Brain microvascular endothelial cell (primary cell): ENCODE data around the gene LRBA.

Source experiments
- DNase-seq: peaks from one replicate; pipeline ENCODE4 v3.0.0-alpha.2; 2020
- H3K27ac ChIP-seq: fragments of 250-450 bp; sonication (Bioruptor Pico); 2 replicates; pipeline ENCODE4 v1.5.1; 2020; ENCODE audit warnings: mild to moderate bottlenecking, moderate library complexity
- H3K27me3 ChIP-seq: fragments of 250-450 bp; sonication (Bioruptor Pico); replicated peaks from 2 replicates; pipeline ENCODE4 v1.5.1; 2020; ENCODE audit warnings: mild to moderate bottlenecking
- H3K36me3 ChIP-seq: fragments of 250-450 bp; sonication (Bioruptor Pico); replicated peaks from 2 replicates; pipeline ENCODE4 v1.5.1; 2020; ENCODE audit warnings: mild to moderate bottlenecking
- H3K4me3 ChIP-seq: 2 replicates; pipeline ENCODE4 v1.5.1; 2011; ENCODE audit warnings: low read depth, mild to moderate bottlenecking, control low read depth, low read length, moderate library complexity
- in situ Hi-C: cut with HindIII; loops from 2 replicates; pipeline ENCODE4 v1.10.0; 2017; ENCODE audit warnings: low sequenced_read_pairs, low pct_ligation_motif_present
- TF ChIP-seq, protein P1 (sequence below): IDR thresholded peaks from 2 replicates; pipeline ENCODE4 v1.5.1; 2011; ENCODE audit warnings: low read depth, mild to moderate bottlenecking, moderate library complexity, low read length, control low read depth, inconsistent platforms; ENCODE audit errors: missing control alignments

The LRBA gene

DNA sequence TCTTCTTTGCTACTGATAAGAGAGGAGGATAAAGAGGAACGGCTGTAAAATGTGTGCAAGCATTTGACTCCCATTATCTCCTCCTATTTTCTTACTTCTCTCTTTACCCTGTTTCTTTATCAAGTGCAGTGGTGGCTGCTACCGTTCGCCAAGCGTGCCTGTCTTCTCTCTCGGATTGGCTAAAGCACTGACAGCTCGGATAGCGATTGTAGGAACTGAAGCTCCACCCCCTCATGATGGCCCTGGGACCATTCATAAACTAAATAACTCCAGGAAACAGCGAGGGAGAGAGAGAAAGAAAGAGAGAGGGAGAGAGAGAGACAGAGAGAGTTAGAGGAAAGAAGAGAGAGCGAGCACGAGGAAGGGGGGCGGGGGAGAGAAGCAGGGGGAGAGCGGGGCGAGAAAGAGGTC is 433.4 kb downstream of the LRBA start:
- peak overlapping the region; percentile 75 for H3K4me3 ChIP-seq
- no peaks in the 10 kb centered on the region for H3K36me3 ChIP-seq
- DNase-seq, result peak; percentile 82
- no peaks in the 10 kb centered on the region for H3K27me3 ChIP-seq
- H3K27ac ChIP-seq, result no peak overlapping the region
- TF ChIP-seq, protein P1, sequence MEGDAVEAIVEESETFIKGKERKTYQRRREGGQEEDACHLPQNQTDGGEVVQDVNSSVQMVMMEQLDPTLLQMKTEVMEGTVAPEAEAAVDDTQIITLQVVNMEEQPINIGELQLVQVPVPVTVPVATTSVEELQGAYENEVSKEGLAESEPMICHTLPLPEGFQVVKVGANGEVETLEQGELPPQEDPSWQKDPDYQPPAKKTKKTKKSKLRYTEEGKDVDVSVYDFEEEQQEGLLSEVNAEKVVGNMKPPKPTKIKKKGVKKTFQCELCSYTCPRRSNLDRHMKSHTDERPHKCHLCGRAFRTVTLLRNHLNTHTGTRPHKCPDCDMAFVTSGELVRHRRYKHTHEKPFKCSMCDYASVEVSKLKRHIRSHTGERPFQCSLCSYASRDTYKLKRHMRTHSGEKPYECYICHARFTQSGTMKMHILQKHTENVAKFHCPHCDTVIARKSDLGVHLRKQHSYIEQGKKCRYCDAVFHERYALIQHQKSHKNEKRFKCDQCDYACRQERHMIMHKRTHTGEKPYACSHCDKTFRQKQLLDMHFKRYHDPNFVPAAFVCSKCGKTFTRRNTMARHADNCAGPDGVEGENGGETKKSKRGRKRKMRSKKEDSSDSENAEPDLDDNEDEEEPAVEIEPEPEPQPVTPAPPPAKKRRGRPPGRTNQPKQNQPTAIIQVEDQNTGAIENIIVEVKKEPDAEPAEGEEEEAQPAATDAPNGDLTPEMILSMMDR, result no peak
- in situ Hi-C loops, result loop anchor here (25.0 kb wide), 1 partner anchor 269 kb away; no protein-coding TSS in a partner anchor

DNA sequence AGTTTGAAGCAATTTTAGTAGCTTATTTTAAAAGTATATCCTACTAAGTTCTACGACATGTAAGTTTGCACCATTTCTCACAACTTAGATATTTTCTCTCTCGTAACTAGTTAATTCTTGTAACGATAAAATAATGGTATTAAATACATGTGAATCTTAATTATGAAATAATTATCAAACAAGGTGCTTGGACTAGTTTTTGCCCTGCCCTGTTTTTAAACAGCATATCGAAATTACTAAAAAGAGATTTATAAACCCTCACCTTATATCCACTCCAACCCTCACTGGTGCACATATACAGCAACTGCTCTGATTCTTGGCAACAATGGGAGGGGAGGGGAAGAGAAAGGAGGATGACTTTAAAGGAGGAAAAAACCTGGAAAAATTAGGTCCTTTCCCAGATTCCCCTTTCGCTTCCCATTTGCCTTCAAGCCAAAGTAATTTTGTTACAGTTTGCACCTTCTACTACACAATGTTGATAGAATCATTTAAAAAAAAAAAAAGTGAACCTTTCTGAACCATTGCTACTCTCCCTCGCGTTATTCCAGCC is 434.0 kb downstream of the LRBA start:
- H3K27me3 ChIP-seq, result no peaks in the 10 kb centered on the region
- in situ Hi-C loops, result loop anchor here (25.0 kb wide), 1 partner anchor 269 kb away; no protein-coding TSS in a partner anchor
- H3K27ac ChIP-seq, result no peak overlapping the region
- no peaks in the 10 kb centered on the region for H3K36me3 ChIP-seq
- DNase-seq, result no peak
- peak overlapping the region; percentile 9 for H3K4me3 ChIP-seq
- TF ChIP-seq, protein P1, result no peak

DNA sequence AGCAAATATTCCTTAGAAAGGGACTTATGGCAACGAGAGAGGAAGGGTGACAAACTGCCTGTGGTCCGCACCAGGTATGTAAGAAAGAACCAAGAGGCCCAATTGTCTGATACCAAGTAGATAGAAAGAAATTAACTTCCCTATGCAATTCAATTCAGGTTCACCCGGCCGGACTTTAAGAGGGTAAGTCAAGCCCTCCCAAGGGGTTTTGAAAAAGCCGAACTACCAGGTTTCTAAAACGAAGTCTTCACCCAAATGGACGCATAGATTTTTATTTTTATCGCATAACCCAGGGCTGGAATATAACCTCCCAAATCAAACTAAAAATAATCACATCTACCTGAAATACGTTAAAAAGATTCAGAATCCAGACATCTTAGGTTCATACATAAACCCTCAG is 434.8 kb downstream of the LRBA start:
- Histone ChIP-seq H3K4me3 (peak overlapping the region; percentile 68), H3K27me3 (no peaks in the 10 kb centered on the region), H3K27ac (no peak overlapping the region), H3K36me3 (no peaks in the 10 kb centered on the region)
- DNase-seq, result no peak
- TF ChIP-seq, protein P1, result no peak
- in situ Hi-C loops, result loop anchor here (25.0 kb wide), 1 partner anchor 268 kb away; no protein-coding TSS in a partner anchor

DNA sequence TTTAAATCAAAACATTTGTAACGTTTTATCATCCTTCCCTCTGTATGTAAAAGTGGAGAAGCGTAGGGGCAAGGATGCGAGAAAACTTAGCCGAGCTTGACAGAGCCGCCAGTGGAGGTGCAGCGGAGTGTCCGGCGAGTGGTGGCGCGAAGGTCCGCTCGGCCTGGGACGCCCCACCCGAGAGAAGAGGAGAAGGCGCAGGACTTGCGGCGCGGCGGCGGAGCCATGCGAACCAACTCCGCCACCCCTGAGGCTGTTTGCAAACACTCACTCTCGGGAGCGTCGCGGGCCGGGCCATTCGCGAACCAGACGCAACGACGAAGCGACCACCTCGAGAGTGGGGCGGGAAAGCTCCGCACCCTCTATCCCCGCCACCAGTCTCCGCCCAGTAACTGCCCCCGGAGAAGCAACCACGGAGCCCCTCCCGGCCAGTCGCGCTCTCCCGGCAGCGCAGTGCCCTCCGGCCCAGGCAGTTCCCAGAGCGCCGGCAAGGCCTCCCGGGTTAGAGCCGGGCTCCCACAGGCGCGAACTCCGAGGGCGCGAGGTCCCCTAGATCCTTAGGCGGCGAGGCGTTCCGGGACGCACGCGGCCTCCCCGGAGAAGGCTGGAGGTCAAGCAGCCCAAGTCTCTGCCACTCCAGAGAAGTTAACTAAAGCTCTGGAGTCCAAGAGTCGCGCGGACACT is 435.4 kb downstream of the LRBA start:
- Histone ChIP-seq H3K27ac (peak overlapping the region; percentile 1), H3K4me3 (peak overlapping the region; percentile 68), H3K27me3 (no peaks in the 10 kb centered on the region), H3K36me3 (no peaks in the 10 kb centered on the region)
- DNase-seq, result no peak
- TF ChIP-seq, protein P1, result no peak
- in situ Hi-C loops, result loop anchor here (25.0 kb wide), 1 partner anchor 267 kb away; no protein-coding TSS in a partner anchor

DNA sequence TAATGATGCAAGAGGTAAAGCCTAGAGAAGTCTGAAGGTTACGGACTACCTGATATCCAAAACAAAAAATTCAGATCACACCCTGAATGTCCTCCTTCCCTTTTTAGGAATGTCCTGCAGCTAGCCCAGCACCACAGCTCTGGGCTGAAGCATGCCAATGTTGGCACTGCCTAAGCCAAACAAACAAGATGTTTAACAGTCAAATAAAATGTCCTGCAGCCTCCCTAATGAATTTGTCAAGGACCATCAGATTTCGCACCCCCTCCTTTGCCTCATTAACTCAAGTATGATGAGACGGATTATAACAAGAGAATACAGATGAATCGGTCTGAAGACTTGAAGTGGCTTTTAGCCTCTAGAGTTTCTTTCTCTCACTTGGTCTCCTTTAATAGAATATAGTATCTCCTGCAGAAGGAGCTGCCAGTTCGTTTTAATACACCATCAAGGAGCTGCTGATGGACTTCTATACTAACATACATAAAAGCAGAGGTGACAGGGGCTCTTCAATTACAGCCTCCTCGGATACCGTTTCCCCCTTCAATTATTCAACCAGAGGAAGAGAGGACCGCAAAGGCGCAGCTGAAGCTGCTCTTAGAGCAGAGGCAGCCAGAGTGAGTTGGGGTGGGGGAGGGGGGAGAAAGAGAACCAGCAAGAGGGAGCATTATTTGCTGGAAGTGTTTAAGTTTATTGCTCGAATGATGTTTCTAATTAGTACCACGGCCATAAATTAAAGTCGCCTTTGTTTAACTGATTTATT is 436.2 kb downstream of the LRBA start:
- in situ Hi-C loops, result loop anchor here (25.0 kb wide), 1 partner anchor 267 kb away; no protein-coding TSS in a partner anchor
- Histone ChIP-seq H3K4me3 (peak overlapping the region; percentile 68), H3K27ac (no peak overlapping the region), H3K36me3 (no peaks in the 10 kb centered on the region), H3K27me3 (no peaks in the 10 kb centered on the region)
- DNase-seq, result no peak
- TF ChIP-seq, protein P1, result no peak
